ENCODE results near the gene AP4M1.

GRCh38 chr7:100080907-100081534, 20.4 kb upstream of the AP4M1 start:
- TF ChIP-seq POLR2AphosphoS5 (IDR thresholded peaks at IDR 0.05) (no peak), CTCF (IDR thresholded peaks at IDR 0.05) (no peak), POLR2A (IDR thresholded peaks at IDR 0.05) (no peak), EP300 (IDR thresholded peaks at IDR 0.05; ENCODE audit: low read depth) (no peak)
